ENCODE results near the gene KLF1. TPM values are rescaled to one million over a fixed set of nuclear protein-coding genes. Genes with fewer than 3 reads are reported as not detected.

The KLF1 gene
- total and polyA plus RNA-seq, 8 donors, result 0.05 to 0.19 (median 0.18) TPM; not detected in 5

DNA sequence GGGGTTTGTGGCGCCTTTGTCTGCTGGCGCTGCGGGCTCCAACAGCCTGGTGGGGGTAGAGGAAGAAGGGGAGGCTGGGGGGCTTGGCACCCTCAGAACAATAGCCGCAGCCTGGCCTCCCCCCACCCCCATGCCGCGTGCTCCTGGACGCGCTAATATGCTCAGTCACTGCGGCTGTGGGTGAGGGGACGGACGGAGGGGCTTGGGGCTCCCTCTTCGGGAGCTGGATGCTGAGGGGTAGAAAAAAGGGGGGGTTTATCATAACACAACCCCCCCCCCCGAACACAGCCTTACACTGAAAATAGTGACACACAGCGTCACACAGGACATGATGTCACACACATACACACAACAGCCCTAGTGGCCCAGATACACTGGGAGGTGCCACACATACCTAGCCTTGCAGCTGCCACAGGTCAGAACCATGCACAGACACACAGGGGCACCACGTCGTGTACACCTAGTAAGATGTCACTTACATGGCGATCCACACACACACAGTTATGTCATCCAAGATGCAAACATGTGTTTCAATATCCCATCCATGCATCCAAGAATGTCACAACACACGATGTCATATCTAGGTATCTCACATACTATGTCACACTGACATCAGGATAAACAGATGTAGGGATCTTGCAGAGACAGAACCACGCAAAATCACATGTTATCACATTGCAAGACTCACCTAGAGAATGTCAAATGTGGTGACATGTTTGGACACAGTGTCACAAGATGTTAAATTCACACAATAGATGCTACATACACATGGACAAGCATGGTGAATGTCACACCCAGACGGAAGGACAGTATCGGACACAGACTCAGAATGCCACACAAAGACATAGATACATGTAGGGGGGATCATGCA lies 47.9 kb downstream of the KLF1 start:
- intact Hi-C loops (cut with DNase I; ENCODE audit: low total_unique reads), result no loop called here
- peaks cover 28 to 100% (median 91%) of the 10 kb centered on the region in 3 donors for H3K27me3 ChIP-seq
- TF ChIP-seq POLR2A (IDR thresholded peaks at IDR 0.05), result no peak
- TF ChIP-seq POLR2AphosphoS5 (IDR thresholded peaks at IDR 0.05), result no peak
- TF ChIP-seq EP300 (IDR thresholded peaks at IDR 0.05), result no peak
- TF ChIP-seq, protein P1, sequence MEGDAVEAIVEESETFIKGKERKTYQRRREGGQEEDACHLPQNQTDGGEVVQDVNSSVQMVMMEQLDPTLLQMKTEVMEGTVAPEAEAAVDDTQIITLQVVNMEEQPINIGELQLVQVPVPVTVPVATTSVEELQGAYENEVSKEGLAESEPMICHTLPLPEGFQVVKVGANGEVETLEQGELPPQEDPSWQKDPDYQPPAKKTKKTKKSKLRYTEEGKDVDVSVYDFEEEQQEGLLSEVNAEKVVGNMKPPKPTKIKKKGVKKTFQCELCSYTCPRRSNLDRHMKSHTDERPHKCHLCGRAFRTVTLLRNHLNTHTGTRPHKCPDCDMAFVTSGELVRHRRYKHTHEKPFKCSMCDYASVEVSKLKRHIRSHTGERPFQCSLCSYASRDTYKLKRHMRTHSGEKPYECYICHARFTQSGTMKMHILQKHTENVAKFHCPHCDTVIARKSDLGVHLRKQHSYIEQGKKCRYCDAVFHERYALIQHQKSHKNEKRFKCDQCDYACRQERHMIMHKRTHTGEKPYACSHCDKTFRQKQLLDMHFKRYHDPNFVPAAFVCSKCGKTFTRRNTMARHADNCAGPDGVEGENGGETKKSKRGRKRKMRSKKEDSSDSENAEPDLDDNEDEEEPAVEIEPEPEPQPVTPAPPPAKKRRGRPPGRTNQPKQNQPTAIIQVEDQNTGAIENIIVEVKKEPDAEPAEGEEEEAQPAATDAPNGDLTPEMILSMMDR (IDR thresholded peaks at IDR 0.05), result no peak
- peak in 1 of 2 donors; percentile 41 for DNase-seq
- no peaks in the 10 kb centered on the region for H3K9me3 ChIP-seq
- H3K36me3 ChIP-seq, result no peaks in the 10 kb centered on the region
- no peak overlapping the region for H3K27ac ChIP-seq
- peaks cover 22 to 50% (median 41%) of the 10 kb centered on the region in 4 donors for H3K4me1 ChIP-seq
- peak overlapping the region; percentile 33 to 49 (median 37) for H3K4me3 ChIP-seq
- WGBS, 5 donors, result 17 to 24% (median 20%) methylated on average over 13 to 21 of the region's 21 CpGs

DNA sequence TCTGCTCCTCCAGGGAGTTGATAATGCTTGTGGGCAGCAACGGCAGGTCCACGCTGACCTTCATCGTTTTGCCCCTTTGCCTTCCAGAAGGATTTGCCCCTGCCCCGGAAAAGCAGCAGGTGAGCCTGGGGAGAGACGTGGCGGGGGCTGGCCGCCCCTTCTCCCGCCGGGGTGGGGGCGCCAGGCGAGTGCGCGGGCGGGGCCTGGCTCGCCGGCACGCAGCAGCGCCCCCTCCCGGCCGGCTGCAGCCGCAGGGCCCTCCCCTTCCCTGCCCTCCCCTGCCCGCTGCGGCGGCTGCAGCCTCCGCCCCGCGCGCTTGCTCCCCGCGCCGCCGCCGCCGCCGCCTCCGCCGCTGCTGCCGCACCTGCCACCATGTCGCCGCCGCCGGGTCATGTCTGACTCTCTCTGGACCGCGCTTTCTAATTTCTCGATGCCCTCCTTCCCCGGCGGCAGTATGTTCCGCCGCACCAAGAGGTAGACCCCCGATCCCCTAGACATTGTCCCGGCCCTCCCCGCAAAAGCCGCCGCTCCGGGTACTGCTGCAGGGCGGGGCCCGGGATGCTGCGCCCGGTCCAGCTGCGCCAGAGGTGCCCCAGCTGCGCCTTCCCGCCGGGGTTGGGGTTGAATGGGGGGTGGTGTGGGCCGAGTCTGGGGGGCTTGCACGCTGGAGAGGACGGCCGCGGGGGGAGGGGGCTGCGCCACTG lies 48.7 kb downstream of the KLF1 start, which contains the start of gene MAST1:
Gene MAST1, plus strand, starts transcription at position 334 of the 704 bp plus-strand sequence. Its CDS starts 58 bp downstream, at position 392.
- Histone ChIP-seq H3K9me3 (no peaks in the 10 kb centered on the region), H3K27ac (no peak within 1 kb of the TSS), H3K4me1 (peaks cover 30 to 58% (median 49%) of the 10 kb centered on the region in 4 donors), H3K4me3 (peak within 1 kb of the TSS; percentile 33 to 49 (median 37)), H3K27me3 (peaks cover 34 to 100% (median 95%) of the 10 kb centered on the region in 3 donors), H3K36me3 (no peaks in the 10 kb centered on the region)
- DNase-seq, result peak; percentile 50 to 83
- 0 to 4% (median 1%) methylated on average over 20 to 68 of the region's 69 CpGs for WGBS, 5 donors
- intact Hi-C loops (cut with DNase I; ENCODE audit: low total_unique reads), result no loop called here
- TF ChIP-seq, protein P1 (IDR thresholded peaks at IDR 0.05), result peak in 1 of 7 experiments; percentile 68
- TF ChIP-seq POLR2AphosphoS5 (IDR thresholded peaks at IDR 0.05) (no peak), POLR2A (IDR thresholded peaks at IDR 0.05) (no peak), EP300 (IDR thresholded peaks at IDR 0.05) (no peak)

DNA sequence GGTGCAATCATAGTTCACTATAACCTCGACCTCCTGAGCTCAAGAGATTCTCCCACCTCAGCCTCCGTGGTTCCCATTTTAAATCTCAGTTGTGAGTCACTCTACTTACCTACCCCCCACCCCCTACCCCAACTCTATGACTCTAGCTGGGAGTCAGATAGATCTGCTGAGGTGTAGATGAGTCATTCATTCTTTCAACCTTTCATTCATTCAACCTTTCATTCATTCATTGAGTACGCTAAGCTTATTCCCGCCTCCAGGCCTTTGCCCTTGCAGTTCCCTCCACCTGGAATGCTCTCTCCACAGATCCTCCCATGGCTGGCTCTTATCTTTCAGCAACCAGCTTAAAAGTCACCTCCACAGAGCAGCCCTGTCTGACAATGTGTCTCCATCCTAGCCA lies 49.8 kb downstream of the KLF1 start:
- Histone ChIP-seq H3K36me3 (no peaks in the 10 kb centered on the region), H3K4me3 (no peak overlapping the region), H3K9me3 (no peaks in the 10 kb centered on the region), H3K4me1 (peaks cover 31 to 69% (median 60%) of the 10 kb centered on the region in 4 donors), H3K27ac (no peak overlapping the region), H3K27me3 (peaks cover 40 to 100% (median 99%) of the 10 kb centered on the region in 3 donors)
- WGBS, 5 donors, result 65 to 75% (median 72%) methylated on average over 4 of the region's 4 CpGs
- TF ChIP-seq POLR2A (IDR thresholded peaks at IDR 0.05) (no peak), POLR2AphosphoS5 (IDR thresholded peaks at IDR 0.05) (no peak), EP300 (IDR thresholded peaks at IDR 0.05) (no peak)
- TF ChIP-seq, protein P1 (IDR thresholded peaks at IDR 0.05), result no peak
- intact Hi-C loops (cut with DNase I; ENCODE audit: low total_unique reads), result no loop called here
- no peak for DNase-seq

DNA sequence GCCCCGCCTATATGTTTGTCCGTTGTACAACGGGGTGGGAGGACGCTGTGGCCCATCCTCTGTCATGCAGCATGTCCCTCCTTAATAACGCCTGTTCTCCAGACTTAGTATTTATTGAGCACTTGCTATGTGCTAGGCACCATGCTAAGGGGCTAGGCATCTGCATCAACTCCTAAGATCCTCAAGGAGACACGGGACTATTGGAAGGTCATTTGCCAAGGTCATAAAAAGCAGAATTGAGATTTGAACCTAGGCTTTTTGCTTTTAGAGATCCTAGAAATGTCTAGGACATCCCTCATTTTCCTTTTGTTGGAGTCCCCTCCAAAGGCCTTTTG lies 50.5 kb downstream of the KLF1 start:
- WGBS, 5 donors, result 4 to 6% (median 5%) methylated on average over 5 to 6 of the region's 6 CpGs
- H3K27me3 ChIP-seq, result peaks cover 42 to 100% (median 99%) of the 10 kb centered on the region in 3 donors
- peaks cover 31 to 67% (median 59%) of the 10 kb centered on the region in 4 donors for H3K4me1 ChIP-seq
- DNase-seq, result no peak
- no peak overlapping the region for H3K4me3 ChIP-seq
- H3K36me3 ChIP-seq, result no peaks in the 10 kb centered on the region
- no peaks in the 10 kb centered on the region for H3K9me3 ChIP-seq
- H3K27ac ChIP-seq, result no peak overlapping the region
- TF ChIP-seq, protein P1 (IDR thresholded peaks at IDR 0.05), result no peak
- TF ChIP-seq EP300 (IDR thresholded peaks at IDR 0.05) (no peak), POLR2AphosphoS5 (IDR thresholded peaks at IDR 0.05) (no peak), POLR2A (IDR thresholded peaks at IDR 0.05) (no peak)
- intact Hi-C loops (cut with DNase I; ENCODE audit: low total_unique reads), result no loop called here
